Mucosa of descending colon (tissue), 3 donors: ENCODE data around the gene DLX1. TPM values are rescaled to one million over a fixed set of nuclear protein-coding genes. Genes with fewer than 3 reads are reported as not detected.
A peak's percentile ranks its signal among the peaks of the same experiment; 100 is the strongest.

ENCODE experiments used
- ATAC-seq: fragments of 200-7000 bp; cut with Tn5 transposase; one replicate; pipeline ENCODE4 v1.9.1; 2020; ENCODE audit warnings: mild to moderate bottlenecking, moderate library complexity
- DNase-seq, 3 donors: peaks; one replicate each; pipeline ENCODE4 v3.0.0-alpha.2; 2020
- H3K36me3 ChIP-seq: fragments of 200-600 bp; one replicate; pipeline ENCODE4 v1.8.0; 2021; ENCODE audit warnings: low read depth, mild to moderate bottlenecking
- H3K4me1 ChIP-seq: fragments of 200-600 bp; one replicate; pipeline ENCODE4 v1.8.0; 2021; ENCODE audit warnings: low read depth, mild to moderate bottlenecking
- H3K4me3 ChIP-seq: fragments of 200-600 bp; one replicate; pipeline ENCODE4 v1.8.0; 2021; ENCODE audit warnings: mild to moderate bottlenecking
- H3K9me3 ChIP-seq: fragments of 200-600 bp; one replicate; pipeline ENCODE4 v1.8.0; 2021; ENCODE audit warnings: mild to moderate bottlenecking
- CTCF ChIP-seq: fragments of 200-600 bp; IDR thresholded peaks from one replicate; pipeline ENCODE4 v1.8.0; 2022; ENCODE audit warnings: antibody characterized with exemption, mild to moderate bottlenecking
- intact Hi-C, 2 donors: fragments of 100-400 bp; cut with DNase I in 1 of 2; cut with micrococcal nuclease in 1 of 2; formaldehyde crosslinking; loops; one replicate each; pipeline versions ENCODE4 v1.11.0 to v1.11.1; 2022; cut with DNase I, micrococcal nuclease
- total RNA-seq, 3 donors: library from RNA; stranded (reverse); fragmentation: NEBNext Ultra II Directional in 2 of 3; extraction: Animal tissue kit (Norgen Biotek cat#: 25700) in 2 of 3; gene quantifications; one replicate each; pipeline versions ENCODE4 v1.2.1 to v1.2.4, GENCODE V29; 2021 to 2023
- donor health status: DM: no; HTN: no; CAD: no; lungs with moderate emphysema.
- donor health status: DM: no; HTN: no; CAD: no.
- donor health status: DM: no; HTN: yes; CAD: no.

Gene DLX1
- total RNA-seq, 3 donors from 2014 or later: 0.14 to 0.79 (median 0.58) TPM

- DNase-seq: peak; percentile 86 to 89 (median 87)
- intact Hi-C loops: no loop called here
- peak; percentile 87 for TF ChIP-seq CTCF
- H3K4me1 ChIP-seq: peaks cover 52% of the 10 kb centered on the region
- no peak overlapping the region for H3K4me3 ChIP-seq
- no peaks in the 10 kb centered on the region for H3K9me3 ChIP-seq
- ATAC-seq: peak; percentile 77
- no peaks in the 10 kb centered on the region for H3K36me3 ChIP-seq
Observed at GRCh38 chr2:172103471-172104272, 18.4 kb downstream of the DLX1 start.

GRCh38 chr2:172105471-172106107 lies 20.3 kb downstream of the DLX1 start:
- H3K9me3 ChIP-seq: no peaks in the 10 kb centered on the region
- intact Hi-C loops: no loop called here
- ATAC-seq: no peak
- no peak for TF ChIP-seq CTCF
- no peaks in the 10 kb centered on the region for H3K36me3 ChIP-seq
- H3K4me3 ChIP-seq: no peak overlapping the region
- peaks cover 37% of the 10 kb centered on the region for H3K4me1 ChIP-seq
- no peak for DNase-seq

GRCh38 chr2:172106108-172106961 lies 21.0 kb downstream of the DLX1 start:
- Histone ChIP-seq H3K4me1 (peaks cover 30% of the 10 kb centered on the region), H3K9me3 (no peaks in the 10 kb centered on the region), H3K4me3 (no peak overlapping the region), H3K36me3 (no peaks in the 10 kb centered on the region)
- peak in 1 of 3 donors; percentile 42 for DNase-seq
- no peak for TF ChIP-seq CTCF
- intact Hi-C loops: no loop called here
- peak; percentile 34 for ATAC-seq

DNA sequence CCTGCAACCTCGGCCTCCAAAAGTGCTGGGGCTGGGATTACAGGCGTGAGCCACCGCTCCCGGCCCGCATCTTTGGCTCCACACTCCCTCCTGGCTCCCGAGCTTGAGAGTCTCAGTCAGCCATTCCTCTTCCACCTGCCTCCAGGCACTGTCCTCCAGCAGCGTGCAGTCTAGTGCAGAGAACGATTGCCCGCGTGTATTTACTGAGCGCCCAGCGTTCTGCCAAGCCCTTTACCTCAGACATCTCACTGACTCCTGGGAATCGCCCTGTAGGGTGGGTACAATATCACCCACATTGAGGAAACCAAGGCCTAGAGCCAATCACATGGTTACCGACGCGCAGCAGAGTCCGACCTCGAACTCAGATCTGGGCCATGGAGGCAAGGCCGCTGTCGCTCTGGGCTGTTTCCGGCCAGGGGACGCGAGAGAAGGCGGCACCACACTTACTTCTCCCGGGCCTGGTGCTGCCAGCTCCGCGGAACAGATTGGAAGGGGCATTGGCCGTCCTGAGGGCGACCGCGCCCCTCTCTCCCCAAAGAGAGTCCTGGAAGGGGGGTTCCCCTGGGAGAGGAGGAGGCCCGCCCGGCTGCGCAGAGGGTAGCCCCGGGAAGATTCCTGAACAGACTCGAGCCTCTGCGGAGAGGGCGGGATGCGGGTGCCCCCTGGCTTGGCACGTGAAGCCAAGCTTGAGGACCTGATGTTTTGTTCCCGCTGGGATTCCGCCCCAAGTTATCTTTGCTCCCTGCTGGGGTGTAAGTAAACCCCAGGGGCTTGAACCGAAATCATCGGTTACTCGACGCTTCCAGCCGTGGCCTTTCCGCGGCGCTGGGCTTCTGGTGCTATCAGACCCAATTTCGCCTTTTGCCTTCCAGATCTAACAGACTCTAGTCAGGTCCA lies 22.6 kb downstream of the DLX1 start:
- no peak for DNase-seq
- no peaks in the 10 kb centered on the region for H3K9me3 ChIP-seq
- no peak for ATAC-seq
- no peak overlapping the region for H3K4me3 ChIP-seq
- intact Hi-C loops: no loop called here
- TF ChIP-seq CTCF: no peak
- H3K36me3 ChIP-seq: no peaks in the 10 kb centered on the region
- peaks cover 15% of the 10 kb centered on the region for H3K4me1 ChIP-seq

- no peak for ATAC-seq
- intact Hi-C loops: no loop called here
Observed at GRCh38 chr2:172108587-172108930, 23.3 kb downstream of the DLX1 start.

More at GRCh38 chr2:172108587-172108930, 23.3 kb downstream of the DLX1 start:
- no peak for DNase-seq
- H3K4me3 ChIP-seq: no peak overlapping the region
- TF ChIP-seq CTCF: no peak
- no peaks in the 10 kb centered on the region for H3K36me3 ChIP-seq
- peaks cover 10% of the 10 kb centered on the region for H3K4me1 ChIP-seq
- no peaks in the 10 kb centered on the region for H3K9me3 ChIP-seq
